Gastroesophageal sphincter (tissue), 3 donors: ENCODE data around the gene TRIM54.

Experiments
- EP300 ChIP-seq: sonication (generic); formaldehyde crosslinking; IDR thresholded peaks from one replicate; pipeline ENCODE4 v1.6.1; 2017; ENCODE audit warnings: antibody characterized with exemption, mild to moderate bottlenecking
- POLR2A ChIP-seq, 2 donors: fragments of 450-650 bp; IDR thresholded peaks; one replicate each; pipeline ENCODE4 v1.6.1; 2017; ENCODE audit warnings: antibody characterized with exemption in 2 of 2, mild to moderate bottlenecking in 2 of 2, moderate library complexity in 1 of 2
- TF ChIP-seq, protein P1 (sequence below), 4 experiments: fragments of 200-600 bp in 2 of 4; fragments of 450-650 bp in 2 of 4; sonication (generic) in 1 of 4; IDR thresholded peaks; one replicate each; pipeline ENCODE4 v1.5.1; 2017 to 2019; ENCODE audit warnings: antibody characterized with exemption in 4 of 4, mild to moderate bottlenecking in 2 of 4, moderate library complexity in 2 of 4

DNA sequence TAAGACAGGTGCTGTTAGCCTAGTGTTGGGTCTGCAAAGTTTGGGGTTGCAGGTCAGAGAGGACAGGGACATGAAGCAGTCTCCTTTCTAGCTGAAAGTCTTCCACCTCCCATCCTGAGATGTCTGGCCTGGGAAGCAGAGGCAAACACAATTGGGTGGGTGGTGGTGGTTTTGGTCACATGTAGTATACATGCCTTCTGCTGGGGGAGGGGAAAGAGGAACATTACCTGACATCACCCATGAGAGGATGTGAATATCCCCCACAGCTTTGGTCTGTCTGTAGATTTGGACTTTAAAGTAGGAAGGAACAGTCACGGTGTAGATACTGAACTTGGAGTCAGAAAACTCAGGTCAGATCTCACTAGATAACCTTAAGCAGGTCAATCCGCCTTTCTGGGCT, 11.6 kb upstream of the TRIM54 start:
- TF ChIP-seq, protein P1, sequence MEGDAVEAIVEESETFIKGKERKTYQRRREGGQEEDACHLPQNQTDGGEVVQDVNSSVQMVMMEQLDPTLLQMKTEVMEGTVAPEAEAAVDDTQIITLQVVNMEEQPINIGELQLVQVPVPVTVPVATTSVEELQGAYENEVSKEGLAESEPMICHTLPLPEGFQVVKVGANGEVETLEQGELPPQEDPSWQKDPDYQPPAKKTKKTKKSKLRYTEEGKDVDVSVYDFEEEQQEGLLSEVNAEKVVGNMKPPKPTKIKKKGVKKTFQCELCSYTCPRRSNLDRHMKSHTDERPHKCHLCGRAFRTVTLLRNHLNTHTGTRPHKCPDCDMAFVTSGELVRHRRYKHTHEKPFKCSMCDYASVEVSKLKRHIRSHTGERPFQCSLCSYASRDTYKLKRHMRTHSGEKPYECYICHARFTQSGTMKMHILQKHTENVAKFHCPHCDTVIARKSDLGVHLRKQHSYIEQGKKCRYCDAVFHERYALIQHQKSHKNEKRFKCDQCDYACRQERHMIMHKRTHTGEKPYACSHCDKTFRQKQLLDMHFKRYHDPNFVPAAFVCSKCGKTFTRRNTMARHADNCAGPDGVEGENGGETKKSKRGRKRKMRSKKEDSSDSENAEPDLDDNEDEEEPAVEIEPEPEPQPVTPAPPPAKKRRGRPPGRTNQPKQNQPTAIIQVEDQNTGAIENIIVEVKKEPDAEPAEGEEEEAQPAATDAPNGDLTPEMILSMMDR (IDR thresholded peaks at IDR 0.05): no peak
- TF ChIP-seq POLR2A (IDR thresholded peaks at IDR 0.05) (no peak), EP300 (no peak)
